Smooth muscle cell of trachea (primary cell): ENCODE measurements around the gene FAM229A. TPM values are rescaled to one million over a fixed set of nuclear protein-coding genes. Genes with fewer than 3 reads are reported as not detected.

Experiments used
- total RNA-seq: library from RNA; depleted of rRNA; stranded (reverse); fragments of >200 nt; gene quantifications from 2 replicates; pipeline ENCODE4 v1.2.1, GENCODE V29; 2014

The FAM229A gene, protein sequence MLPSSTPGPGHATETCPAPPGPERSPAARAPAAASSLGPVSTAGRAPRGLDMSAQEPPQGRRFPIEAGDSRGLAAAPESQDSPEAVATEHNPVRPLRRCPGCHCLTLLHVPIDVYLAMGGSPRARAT
- total RNA-seq: 1.6 and 2.3 TPM in 2 replicates

GRCh38 chr1:32362474-32363313 is at the start of gene FAM229A, which contains the start of gene TSSK3:
FAM229A (minus strand) TSS chr1:32362485; CDS start chr1:32362091, 394 bp downstream.
TSSK3 (plus strand) TSS chr1:32362539; CDS start chr1:32362702, 163 bp downstream.

GRCh38 chr1:32394141-32394889 is 32.0 kb upstream of the FAM229A start, which contains the start of gene BSDC1:
BSDC1 (minus strand) TSS chr1:32394441; CDS start chr1:32394414, 27 bp downstream.

DNA sequence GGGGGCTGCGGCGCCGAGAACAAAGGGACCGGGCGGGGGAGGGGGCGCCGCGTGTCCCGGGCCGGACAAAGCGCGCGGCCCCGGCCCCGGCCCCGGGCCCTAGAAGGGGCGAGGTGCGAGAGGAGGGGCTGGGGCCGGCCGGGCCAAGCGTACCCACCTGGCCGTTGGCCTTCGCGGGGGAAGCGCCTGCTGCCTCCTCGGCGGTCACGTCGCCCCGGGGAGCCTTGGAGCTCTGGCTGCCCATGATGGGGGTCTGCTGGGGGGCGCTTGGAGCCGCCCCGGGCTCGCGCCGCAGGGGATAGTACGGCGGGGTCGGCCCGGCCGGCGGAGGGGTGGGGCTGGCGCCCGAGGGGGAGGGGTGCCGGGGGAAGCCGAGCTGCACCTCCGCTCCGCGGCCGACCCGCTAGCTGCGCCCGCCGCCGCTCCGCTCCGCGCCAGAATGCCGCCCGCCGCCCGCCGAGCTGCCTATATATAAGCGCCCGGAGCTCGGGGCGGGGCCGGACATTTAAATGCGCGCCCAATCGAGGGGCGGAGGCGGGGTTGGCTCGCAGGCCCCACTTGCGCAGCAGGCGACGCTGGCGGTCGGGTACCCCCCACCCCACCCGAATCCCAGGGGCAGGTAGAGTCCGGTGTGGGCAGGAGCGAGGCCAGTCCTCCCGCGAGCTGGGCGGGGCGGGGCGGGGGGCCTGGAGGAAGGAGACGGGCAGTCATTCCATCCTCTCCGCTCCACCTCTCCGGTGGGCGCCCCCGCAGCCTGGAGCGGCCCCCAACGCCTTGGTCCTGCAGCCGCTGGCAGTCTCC is 26.3 kb downstream of the FAM229A start, which contains the start of gene MARCKSL1:
Gene MARCKSL1 (minus strand): TSS at position 444 of the 801 bp plus-strand sequence. CDS start 200 bp downstream, at position 244.

Other genes starting within 250 kb of the FAM229A start
- 81.4 and 120 TPM in 2 replicates for gene TXLNA, start 182.8 kb downstream of the FAM229A start, total RNA-seq
- gene CCDC28B, start 161.9 kb downstream of the FAM229A start, total RNA-seq: 8.1 and 12.4 TPM in 2 replicates
- gene IQCC, start 156.8 kb downstream of the FAM229A start, total RNA-seq: 1.5 and 2.0 TPM in 2 replicates
- gene DCDC2B, start 153.4 kb downstream of the FAM229A start, total RNA-seq: not detected in 2 replicates
- gene TMEM234, start 140.1 kb downstream of the FAM229A start, total RNA-seq: 20.5 and 22.3 TPM in 2 replicates
- 426 and 471 TPM in 2 replicates for gene EIF3I, start 140.1 kb downstream of the FAM229A start, total RNA-seq
- 0.29 and 0.66 TPM in 2 replicates for gene FAM167B, start 115.3 kb downstream of the FAM229A start, total RNA-seq
- not detected in 2 replicates for gene LCK, start 111.2 kb downstream of the FAM229A start, total RNA-seq
- 89.2 and 99.5 TPM in 2 replicates for gene HDAC1, start 70.4 kb downstream of the FAM229A start, total RNA-seq
- 7.3 and 20.5 TPM in 2 replicates for gene MARCKSL1, start 26.3 kb downstream of the FAM229A start, total RNA-seq
- 1.0 and 1.3 TPM in 2 replicates for gene TSSK3, start 54 bp upstream of the FAM229A start, total RNA-seq
- 60.7 and 70.0 TPM in 2 replicates for gene BSDC1, start 32.0 kb upstream of the FAM229A start, total RNA-seq
- gene ZBTB8B, start 102.6 kb upstream of the FAM229A start, total RNA-seq: not detected in 2 replicates
- gene ZBTB8A, start 176.9 kb upstream of the FAM229A start, total RNA-seq: 7.1 and 9.2 TPM in 2 replicates